Liver (tissue), 9 donors: ENCODE results near the gene GAPVD1. TPM values are rescaled to one million over a fixed set of nuclear protein-coding genes. Genes with fewer than 3 reads are reported as not detected.

Experiments
- DNase-seq: peaks from one replicate; pipeline ENCODE4 v3.0.0-alpha.2; 2017; ENCODE audit warnings: low spot score
- H3K27ac ChIP-seq, 2 donors: one replicate each; pipeline ENCODE4 v1.7.0; 2013; ENCODE audit warnings: inconsistent platforms in 2 of 2, low read length in 2 of 2, control low read depth in 1 of 2, low read depth in 1 of 2, mild to moderate bottlenecking in 1 of 2
- H3K27me3 ChIP-seq, 4 donors: one replicate each; pipeline versions ENCODE4 v1.6.1 to v1.7.0; 2013; ENCODE audit warnings: low read length in 3 of 4, inconsistent platforms in 1 of 4, mild to moderate bottlenecking in 1 of 4, moderate library complexity in 1 of 4; ENCODE audit not compliant: control insufficient read depth in 4 of 4, insufficient read depth in 4 of 4
- H3K36me3 ChIP-seq, 4 donors: one replicate each; pipeline versions ENCODE4 v1.6.1 to v1.7.0; 2013; ENCODE audit warnings: low read length in 3 of 4, mild to moderate bottlenecking in 3 of 4, low read depth in 1 of 4, moderate library complexity in 1 of 4; ENCODE audit not compliant: control insufficient read depth in 4 of 4, insufficient read depth in 3 of 4
- H3K4me1 ChIP-seq, 4 donors: one replicate each; pipeline versions ENCODE4 v1.6.1 to v1.7.0; 2013; ENCODE audit warnings: low read length in 3 of 4, mild to moderate bottlenecking in 3 of 4, moderate library complexity in 1 of 4; ENCODE audit not compliant: control insufficient read depth in 4 of 4, insufficient read depth in 4 of 4
- H3K4me3 ChIP-seq, 3 donors: one replicate each; pipeline versions ENCODE4 v1.6.1 to v1.7.0; 2013; ENCODE audit warnings: low read length in 3 of 3, control low read depth in 1 of 3, low read depth in 1 of 3, mild to moderate bottlenecking in 1 of 3
- H3K9ac ChIP-seq, 2 donors: one replicate each; pipeline ENCODE4 v1.7.0; 2013; ENCODE audit warnings: low read length in 2 of 2, mild to moderate bottlenecking in 2 of 2, moderate library complexity in 2 of 2, control low read depth in 1 of 2, low read depth in 1 of 2
- H3K9me3 ChIP-seq, 4 donors: one replicate each; pipeline versions ENCODE4 v1.6.1 to v1.7.0; 2013; ENCODE audit warnings: low read length in 3 of 4; ENCODE audit not compliant: control insufficient read depth in 4 of 4
- ATF3 ChIP-seq: IDR thresholded peaks from 2 replicates; pipeline ENCODE4 v1.6.1; 2016; ENCODE audit warnings: antibody characterized with exemption
- CTCF ChIP-seq: fragments of 150-350 bp; IDR thresholded peaks from 2 replicates; pipeline ENCODE4 v1.5.1; 2017; ENCODE audit warnings: improper control_type of control experiment, low read depth, low read length; ENCODE audit not compliant: missing input control
- EGR1 ChIP-seq, 2 donors: IDR thresholded peaks; 2 replicates each; pipeline ENCODE4 v1.6.1; 2016 to 2018; ENCODE audit warnings: antibody characterized with exemption in 2 of 2, low read depth in 2 of 2
- FOXA1 ChIP-seq: IDR thresholded peaks from 2 replicates; pipeline ENCODE4 v1.6.1; 2016; ENCODE audit warnings: antibody characterized with exemption
- GABPA ChIP-seq, 2 donors: IDR thresholded peaks in 1 of 2; conservative IDR thresholded peaks in 1 of 2; 2 replicates each; pipeline ENCODE4 v1.6.1; 2016; ENCODE audit warnings: antibody characterized with exemption in 2 of 2, mild to moderate bottlenecking in 1 of 2, moderate library complexity in 1 of 2
- HNF4A ChIP-seq, 2 donors: conservative IDR thresholded peaks; 2 replicates each; pipeline ENCODE4 v1.6.1; 2016; ENCODE audit warnings: antibody characterized with exemption in 2 of 2, mild to moderate bottlenecking in 2 of 2
- HNF4G ChIP-seq: IDR thresholded peaks from 2 replicates; pipeline ENCODE4 v1.6.1; 2016; ENCODE audit warnings: antibody characterized with exemption
- JUND ChIP-seq, 2 donors: IDR thresholded peaks; 2 replicates each; pipeline ENCODE4 v1.6.1; 2016; ENCODE audit warnings: antibody characterized with exemption in 2 of 2
- MAX ChIP-seq: IDR thresholded peaks from 2 replicates; pipeline ENCODE4 v1.6.1; 2016; ENCODE audit warnings: antibody characterized with exemption
- NR2F2 ChIP-seq: IDR thresholded peaks from 2 replicates; pipeline ENCODE4 v1.6.1; 2016; ENCODE audit warnings: antibody characterized with exemption
- RAD21 ChIP-seq, 2 donors: IDR thresholded peaks; 2 replicates each; pipeline ENCODE4 v1.6.1; 2016; ENCODE audit warnings: antibody characterized with exemption in 2 of 2, mild to moderate bottlenecking in 2 of 2
- REST ChIP-seq: IDR thresholded peaks from 2 replicates; pipeline ENCODE4 v1.6.1; 2016; ENCODE audit warnings: antibody characterized with exemption, mild to moderate bottlenecking
- RXRA ChIP-seq, 2 donors: IDR thresholded peaks; 2 replicates each; pipeline ENCODE4 v1.6.1; 2017 to 2018; ENCODE audit warnings: antibody characterized with exemption in 2 of 2, mild to moderate bottlenecking in 1 of 2
- SP1 ChIP-seq: IDR thresholded peaks from 2 replicates; pipeline ENCODE4 v1.6.1; 2018; ENCODE audit warnings: antibody characterized with exemption, mild to moderate bottlenecking
- TAF1 ChIP-seq: conservative IDR thresholded peaks from 2 replicates; pipeline ENCODE4 v1.6.1; 2016; ENCODE audit warnings: antibody characterized with exemption, mild to moderate bottlenecking
- YY1 ChIP-seq: IDR thresholded peaks from 2 replicates; pipeline ENCODE4 v1.6.1; 2016; ENCODE audit warnings: antibody characterized with exemption, mild to moderate bottlenecking
- ZBTB33 ChIP-seq: IDR thresholded peaks from 2 replicates; pipeline ENCODE4 v1.6.1; 2016; ENCODE audit warnings: antibody characterized with exemption
- WGBS: extraction: QIAGEN DNeasy Blood & Tissue Kit; methylation state at CpG from one replicate; pipeline ENCODE4 v1.1.7; 2013; 5-methylcytosine and 5-hydroxymethylcytosine counted together
- polyA plus RNA-seq, 2 donors: library from polyadenylated mRNA; stranded (reverse) in 1 of 2; unstranded in 1 of 2; fragments of 200-250 nt in 1 of 2; fragments of >200 nt in 1 of 2; fragmentation: Nextera tagmentation in 1 of 2; extraction: Ambion mirVana in 1 of 2; gene quantifications; one replicate each; pipeline versions ENCODE4 v1.2.1 to v1.2.3, GENCODE V29; 2013 to 2015
- total RNA-seq, 2 donors: library from RNA; depleted of rRNA; stranded (reverse); fragments of >200 nt; gene quantifications; one replicate each; pipeline ENCODE4 v1.2.3, GENCODE V29; 2014
- donor health status: healthy.
- donor health status: healthy.
- donor health status: healthy.
- donor health status: healthy.
- donor health status: healthy.

GAPVD1 gene
- total and polyA plus RNA-seq, 4 donors, result 5.5 to 89.7 (median 28.6) TPM

- H3K4me1 ChIP-seq, result peaks cover 2 to 34% (median 28%) of the 10 kb centered on the region in 4 donors
- WGBS, result 18% methylated on average over 27 of the region's 27 CpGs
- H3K27me3 ChIP-seq, result no peaks in the 10 kb centered on the region
- H3K4me3 ChIP-seq, result peak overlapping the region; percentile 42 to 94 (median 90)
- DNase-seq, result no peak
- peaks cover 0 to 22% (median 18%) of the 10 kb centered on the region in 4 donors for H3K36me3 ChIP-seq
- no peaks in the 10 kb centered on the region for H3K9me3 ChIP-seq
- peak overlapping the region; percentile 85 to 95 for H3K9ac ChIP-seq
- TF ChIP-seq REST (no peak), TAF1 (peak; percentile 15), EGR1 (IDR thresholded peaks at IDR 0.05; ENCODE audit: low read depth in 2 of 2) (no peak), GABPA (IDR thresholded peaks at IDR 0.05 in 1 of 2, conservative IDR thresholded peaks at IDR 0.05 in 1 of 2) (no peak), NR2F2 (no peak), FOXA1 (no peak), RAD21 (IDR thresholded peaks at IDR 0.05) (no peak), YY1 (peak; percentile 83), SP1 (no peak), MAX (no peak), HNF4A (conservative IDR thresholded peaks at IDR 0.05) (peak in 1 of 2 donors; percentile 27), HNF4G (no peak), RXRA (IDR thresholded peaks at IDR 0.05) (peak; percentile 28 to 58), CTCF (no peak), JUND (IDR thresholded peaks at IDR 0.05) (no peak), ATF3 (no peak), ZBTB33 (no peak)
- peak overlapping the region; percentile 79 to 92 for H3K27ac ChIP-seq
Measured at GRCh38 chr9:125241863-125242739, 19.5 kb upstream of the GAPVD1 start.
